Endodermal cell (in vitro differentiated cells): Measurements from ENCODE around the gene CDC42BPG. TPM values are rescaled to one million over a fixed set of nuclear protein-coding genes. Genes with fewer than 3 reads are reported as not detected.

Experiments used
- DNase-seq: peaks from one replicate; pipeline ENCODE4 v3.0.0-alpha.2; 2017
- H3K27ac ChIP-seq: 2 replicates; pipeline ENCODE4 v1.5.1; 2013; ENCODE audit warnings: mild to moderate bottlenecking, low read depth, low read length, moderate library complexity
- H3K27me3 ChIP-seq: 2 replicates; pipeline ENCODE4 v1.6.1; 2013; ENCODE audit warnings: mild to moderate bottlenecking, low read length, moderate library complexity; ENCODE audit not compliant: insufficient read depth, control insufficient read depth, poor library complexity, severe bottlenecking
- H3K36me3 ChIP-seq: 2 replicates; pipeline ENCODE4 v1.7.0; 2013; ENCODE audit warnings: mild to moderate bottlenecking, low read length, moderate library complexity; ENCODE audit not compliant: control insufficient read depth, insufficient read depth
- H3K4me1 ChIP-seq: one replicate; pipeline ENCODE4 v1.7.0; 2013; ENCODE audit warnings: low read length; ENCODE audit not compliant: control insufficient read depth, insufficient read depth
- H3K4me3 ChIP-seq: 2 replicates; pipeline ENCODE4 v1.5.1; 2013; ENCODE audit warnings: mild to moderate bottlenecking, low read length, moderate library complexity
- H3K9ac ChIP-seq: 2 replicates; pipeline ENCODE4 v1.6.1; 2013; ENCODE audit warnings: mild to moderate bottlenecking, low read length, moderate library complexity; ENCODE audit not compliant: poor library complexity, severe bottlenecking; ENCODE audit errors: extremely low read depth
- H3K9me3 ChIP-seq: 2 replicates; pipeline ENCODE4 v1.6.1; 2013; ENCODE audit warnings: mild to moderate bottlenecking, low read length, moderate library complexity; ENCODE audit not compliant: control insufficient read depth
- H3K27ac Mint-ChIP-seq: 2 replicates; pipeline ENCODE4 v1.8.0; 2020; ENCODE audit warnings: mixed read lengths
- H3K27me3 Mint-ChIP-seq: 2 replicates; pipeline ENCODE4 v1.8.0; 2021; ENCODE audit warnings: mild to moderate bottlenecking, mixed read lengths; ENCODE audit not compliant: insufficient read depth
- H3K36me3 Mint-ChIP-seq: 2 replicates; pipeline ENCODE4 v1.8.0; 2020; ENCODE audit warnings: low read depth, mixed read lengths
- H3K4me1 Mint-ChIP-seq: 2 replicates; pipeline ENCODE4 v1.8.0; 2020; ENCODE audit warnings: mixed read lengths
- H3K4me3 Mint-ChIP-seq: 2 replicates; pipeline ENCODE4 v1.8.0; 2020; ENCODE audit warnings: mild to moderate bottlenecking, moderate library complexity, mixed read lengths
- H3K9me3 Mint-ChIP-seq: 2 replicates; pipeline ENCODE4 v1.8.0; 2020; ENCODE audit warnings: mild to moderate bottlenecking, mixed read lengths
- WGBS, 2 experiments: methylation state at CpG; one replicate each; pipeline versions ENCODE4 v1.1.5 to v1.1.7; 2013; ENCODE audit warnings: missing lambda C conversion rate in 2 of 2, mixed read lengths in 1 of 2; ENCODE audit not compliant: insufficient coverage in 1 of 2, insufficient read length in 1 of 2; 5-methylcytosine and 5-hydroxymethylcytosine counted together
- total RNA-seq, 2 donors: library from RNA; stranded (reverse); fragmentation: NEBNext Ultra II Directional in 1 of 2; extraction: Animal tissue kit (Norgen Biotek cat#: 25700) in 1 of 2; gene quantifications; 2 replicates in 1 of 2; 3 replicates in 1 of 2; pipeline ENCODE4 v1.2.1, GENCODE V29; 2021
- TF ChIP-seq, protein P1 (sequence below): fragments of 200-600 bp; sonication (generic); conservative IDR thresholded peaks from 2 replicates; pipeline ENCODE4 v1.5.0; 2021; ENCODE audit warnings: antibody characterized with exemption, mild to moderate bottlenecking

The CDC42BPG gene
- total RNA-seq, 2 donors from 2014 or later = 11.1 to 12.6 TPM

DNA sequence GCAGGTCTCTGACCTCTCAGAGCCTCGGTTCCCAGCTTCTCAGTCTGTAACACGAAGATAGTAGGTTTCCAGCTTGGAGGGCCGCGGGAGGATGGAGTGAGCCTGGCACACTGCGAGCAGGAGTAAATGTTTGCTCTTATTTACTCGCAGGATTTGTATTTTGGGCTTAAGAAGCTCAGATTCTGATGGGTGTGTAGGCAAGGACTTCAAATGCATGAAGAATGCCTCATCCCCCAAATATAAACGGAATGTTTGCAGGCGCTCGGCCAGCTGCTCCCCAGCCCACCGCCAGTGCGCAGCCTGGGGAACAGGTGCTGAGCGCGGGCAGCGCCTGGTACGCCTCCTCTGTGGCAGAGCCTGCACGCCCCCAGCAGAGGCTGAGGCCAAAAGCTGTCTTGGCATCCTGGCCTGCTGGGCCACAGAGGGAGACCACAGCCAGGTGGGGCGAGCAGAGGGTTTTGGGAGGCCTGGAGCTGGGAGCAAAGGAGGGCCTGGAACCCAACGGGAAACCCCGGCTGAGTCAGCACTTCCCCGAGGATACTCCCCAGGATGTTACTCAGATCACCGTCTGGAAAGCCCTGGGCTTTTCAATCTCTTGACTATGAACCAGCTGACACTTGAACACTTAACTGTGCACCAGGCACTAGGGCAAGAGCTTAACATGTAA lies 24.6 kb upstream of the CDC42BPG start:
- Histone ChIP-seq H3K36me3 (peaks cover 9% of the 10 kb centered on the region), H3K9me3 (no peaks in the 10 kb centered on the region), H3K27ac (no peak overlapping the region), H3K4me1 (peaks cover 19% of the 10 kb centered on the region), H3K4me3 (no peak overlapping the region), H3K9ac (no peak overlapping the region), H3K27me3 (no peaks in the 10 kb centered on the region)
- Mint-ChIP-seq H3K4me1 (peaks cover 15% of the 10 kb centered on the region), H3K36me3 (peaks cover 14% of the 10 kb centered on the region), H3K4me3 (no peak overlapping the region), H3K27me3 (no peaks in the 10 kb centered on the region), H3K27ac (no peak overlapping the region), H3K9me3 (no peaks in the 10 kb centered on the region)
- WGBS, 2 experiments = 93 to 95% methylated on average over 12 to 21 of the region's 21 CpGs
- no peak for DNase-seq
- TF ChIP-seq, protein P1, sequence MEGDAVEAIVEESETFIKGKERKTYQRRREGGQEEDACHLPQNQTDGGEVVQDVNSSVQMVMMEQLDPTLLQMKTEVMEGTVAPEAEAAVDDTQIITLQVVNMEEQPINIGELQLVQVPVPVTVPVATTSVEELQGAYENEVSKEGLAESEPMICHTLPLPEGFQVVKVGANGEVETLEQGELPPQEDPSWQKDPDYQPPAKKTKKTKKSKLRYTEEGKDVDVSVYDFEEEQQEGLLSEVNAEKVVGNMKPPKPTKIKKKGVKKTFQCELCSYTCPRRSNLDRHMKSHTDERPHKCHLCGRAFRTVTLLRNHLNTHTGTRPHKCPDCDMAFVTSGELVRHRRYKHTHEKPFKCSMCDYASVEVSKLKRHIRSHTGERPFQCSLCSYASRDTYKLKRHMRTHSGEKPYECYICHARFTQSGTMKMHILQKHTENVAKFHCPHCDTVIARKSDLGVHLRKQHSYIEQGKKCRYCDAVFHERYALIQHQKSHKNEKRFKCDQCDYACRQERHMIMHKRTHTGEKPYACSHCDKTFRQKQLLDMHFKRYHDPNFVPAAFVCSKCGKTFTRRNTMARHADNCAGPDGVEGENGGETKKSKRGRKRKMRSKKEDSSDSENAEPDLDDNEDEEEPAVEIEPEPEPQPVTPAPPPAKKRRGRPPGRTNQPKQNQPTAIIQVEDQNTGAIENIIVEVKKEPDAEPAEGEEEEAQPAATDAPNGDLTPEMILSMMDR = no peak

DNA sequence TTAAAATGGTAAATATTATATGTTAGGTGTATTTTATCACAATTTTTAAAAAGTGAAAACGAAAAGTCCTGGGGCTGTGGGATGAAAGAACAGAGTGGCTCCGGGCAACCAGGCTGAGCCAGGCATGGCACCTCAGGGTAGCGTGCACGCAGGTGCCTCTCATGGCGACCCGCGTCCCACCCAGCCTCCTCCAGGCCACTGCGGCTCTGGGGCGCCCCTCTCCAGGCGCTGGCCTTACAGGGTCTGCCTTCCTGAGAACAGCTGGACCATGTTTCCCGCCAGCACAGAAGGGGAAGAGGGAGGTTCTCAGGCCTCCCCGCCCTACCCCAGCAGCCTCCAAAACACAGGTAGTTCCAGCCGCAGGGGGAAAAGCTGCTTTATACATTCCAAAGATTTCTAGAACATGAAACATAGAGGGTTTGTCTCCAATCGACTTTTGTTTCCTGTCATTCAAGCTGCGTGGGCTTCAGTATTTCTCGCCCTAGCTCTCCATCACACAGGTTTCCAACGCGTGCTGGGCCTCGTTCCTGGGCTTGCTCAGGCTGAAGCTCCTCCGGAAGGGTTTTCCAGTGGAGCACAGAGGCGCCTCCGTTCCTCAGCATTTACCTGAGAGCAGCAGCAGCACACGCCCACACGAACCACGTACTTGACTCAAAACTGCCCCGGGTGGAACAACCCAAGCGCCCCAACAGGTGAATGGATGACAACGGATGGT lies 23.5 kb upstream of the CDC42BPG start:
- WGBS, 2 experiments = 95 to 99% methylated on average over 24 to 28 of the region's 28 CpGs
- Mint-ChIP-seq H3K36me3 (peaks cover 9% of the 10 kb centered on the region), H3K4me3 (no peak overlapping the region), H3K9me3 (no peaks in the 10 kb centered on the region), H3K4me1 (peaks cover 18% of the 10 kb centered on the region), H3K27me3 (no peaks in the 10 kb centered on the region), H3K27ac (no peak overlapping the region)
- H3K27me3 ChIP-seq = no peaks in the 10 kb centered on the region
- H3K9ac ChIP-seq = no peak overlapping the region
- H3K27ac ChIP-seq = no peak overlapping the region
- H3K4me1 ChIP-seq = peaks cover 19% of the 10 kb centered on the region
- H3K9me3 ChIP-seq = no peaks in the 10 kb centered on the region
- no peak overlapping the region for H3K4me3 ChIP-seq
- peaks cover 5% of the 10 kb centered on the region for H3K36me3 ChIP-seq
- DNase-seq = no peak
- TF ChIP-seq, protein P1 = no peak

DNA sequence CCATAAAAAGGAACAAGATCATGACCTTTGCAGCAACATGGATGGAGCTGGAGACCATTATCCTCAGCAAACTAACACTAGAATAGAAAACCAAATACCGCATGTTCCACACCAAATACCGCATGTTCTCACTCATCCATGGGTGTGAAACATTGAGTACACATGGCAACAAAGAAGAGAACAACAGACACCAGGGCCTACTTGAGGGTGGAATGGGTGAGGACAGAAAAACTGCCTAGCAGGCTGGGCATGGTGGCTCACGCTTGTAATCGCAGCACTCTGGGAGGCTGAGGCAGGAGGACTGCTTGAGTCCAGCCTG lies 21.7 kb upstream of the CDC42BPG start:
- TF ChIP-seq, protein P1 = no peak
- 96 to 100% methylated on average over 2 to 4 of the region's 4 CpGs for WGBS, 2 experiments
- DNase-seq = no peak
- H3K9me3 ChIP-seq = no peaks in the 10 kb centered on the region
- H3K27ac Mint-ChIP-seq = no peak overlapping the region
- H3K9me3 Mint-ChIP-seq = no peaks in the 10 kb centered on the region
- H3K36me3 ChIP-seq = no peaks in the 10 kb centered on the region
- H3K4me3 Mint-ChIP-seq = no peak overlapping the region
- H3K9ac ChIP-seq = no peak overlapping the region
- H3K27ac ChIP-seq = no peak overlapping the region
- H3K27me3 ChIP-seq = no peaks in the 10 kb centered on the region
- H3K36me3 Mint-ChIP-seq = peaks cover 4% of the 10 kb centered on the region
- H3K4me1 Mint-ChIP-seq = peaks cover 13% of the 10 kb centered on the region
- no peaks in the 10 kb centered on the region for H3K27me3 Mint-ChIP-seq
- H3K4me1 ChIP-seq = peaks cover 15% of the 10 kb centered on the region
- H3K4me3 ChIP-seq = no peak overlapping the region
